H1 (cell line): ENCODE measurements around the gene HK1. TPM values are rescaled to one million over a fixed set of nuclear protein-coding genes. Genes with fewer than 3 reads are reported as not detected.

Experiments
- CTCF ChIA-PET: fragments of 300-600 bp; sonication (Branson Sonifier 250); formaldehyde crosslinking; loops from one replicate; lab custom pipeline; 2021; ENCODE audit not compliant: partially characterized antibody; lab: Charles Lee
- POLR2A ChIA-PET: fragments of 300-600 bp; sonication (Branson Sonifier 250); formaldehyde crosslinking; loops from one replicate; lab custom pipeline; 2021; ENCODE audit warnings: inconsistent platforms; ENCODE audit not compliant: partially characterized antibody; lab: Charles Lee
- DNase-seq, 2 experiments: peaks; one replicate each; pipeline versions ENCODE4 v3.0.0 to v3.0.0-alpha.2; 2010 to 2022; ENCODE audit warnings: low spot score in 2 of 2, low read depth in 1 of 2, mixed read lengths in 1 of 2
- FAIRE-seq: peaks from 2 replicates; lab custom pipeline; 2011; peaks lifted over from hg19 to GRCh38; lab: Jason Lieb, UNC
- H2AFZ ChIP-seq: 2 replicates; pipeline ENCODE4 v1.8.1; 2012; ENCODE audit warnings: low read length, inconsistent platforms
- H2AK5ac ChIP-seq: 2 replicates; pipeline ENCODE4 v1.6.1; 2013; ENCODE audit warnings: low read depth, low read length
- H2BK120ac ChIP-seq: replicated peaks from 2 replicates; pipeline ENCODE3; 2013; ENCODE audit warnings: low read depth, low read length, inconsistent platforms
- H2BK12ac ChIP-seq: 2 replicates; pipeline ENCODE4 v1.6.1; 2013; ENCODE audit warnings: low read depth, low read length
- H2BK15ac ChIP-seq: 2 replicates; pipeline ENCODE4 v1.6.1; 2013; ENCODE audit warnings: low read length
- H2BK20ac ChIP-seq: 2 replicates; pipeline ENCODE4 v1.6.1; 2013; ENCODE audit warnings: low read length
- H2BK5ac ChIP-seq: 2 replicates; pipeline ENCODE4 v1.6.1; 2013; ENCODE audit warnings: low read depth, low read length
- H3K14ac ChIP-seq: 2 replicates; pipeline ENCODE4 v1.6.1; 2013; ENCODE audit warnings: inconsistent platforms; ENCODE audit not compliant: insufficient read length
- H3K18ac ChIP-seq: 2 replicates; pipeline ENCODE4 v1.6.1; 2013; ENCODE audit warnings: low read length; ENCODE audit errors: extremely low read depth
- H3K23ac ChIP-seq: 2 replicates; pipeline ENCODE4 v1.6.1; 2013; ENCODE audit warnings: inconsistent platforms; ENCODE audit not compliant: insufficient read length
- H3K23me2 ChIP-seq: 2 replicates; pipeline ENCODE4 v1.6.1; 2013; ENCODE audit warnings: low read depth, low read length
- H3K27ac ChIP-seq: 2 replicates; pipeline ENCODE4 v1.6.1; 2011; ENCODE audit warnings: low read depth, low read length, inconsistent platforms
- H3K27me3 ChIP-seq, 4 experiments: replicated peaks in 1 of 4; 1 replicate in 1 of 4; 2 replicates in 3 of 4; pipeline versions ENCODE4 v1.6.1 to v1.8.1; 2011 to 2013; ENCODE audit warnings: low read length in 3 of 4, mild to moderate bottlenecking in 3 of 4, inconsistent platforms in 2 of 4, mixed read lengths in 2 of 4, moderate library complexity in 1 of 4; ENCODE audit not compliant: control insufficient read depth in 3 of 4, insufficient read depth in 3 of 4; ENCODE audit errors: extremely low read depth in 1 of 4
- H3K36me3 ChIP-seq, 4 experiments: 2 replicates each; pipeline versions ENCODE4 v1.6.1 to v1.8.1; 2011 to 2013; ENCODE audit warnings: mild to moderate bottlenecking in 4 of 4, low read length in 3 of 4, moderate library complexity in 2 of 4, control low read depth in 1 of 4, inconsistent platforms in 1 of 4; ENCODE audit not compliant: insufficient read depth in 4 of 4, control insufficient read depth in 2 of 4
- H3K4ac ChIP-seq: replicated peaks from 2 replicates; pipeline ENCODE3; 2013; ENCODE audit warnings: low read length, low read depth, mixed read lengths, inconsistent platforms; ENCODE audit not compliant: insufficient read length
- H3K4me1 ChIP-seq, 4 experiments: replicated peaks in 1 of 4; 1 replicate in 1 of 4; 2 replicates in 3 of 4; pipeline versions ENCODE4 v1.6.1 to v1.8.1; 2011 to 2013; ENCODE audit warnings: low read length in 3 of 4, inconsistent platforms in 2 of 4, mixed read lengths in 1 of 4; ENCODE audit not compliant: insufficient read depth in 4 of 4, control insufficient read depth in 3 of 4
- H3K4me2 ChIP-seq, 2 experiments: 2 replicates each; pipeline versions ENCODE4 v1.6.1 to v1.8.1; 2011 to 2013; ENCODE audit warnings: low read depth in 2 of 2, low read length in 2 of 2, control low read depth in 1 of 2, inconsistent platforms in 1 of 2, mild to moderate bottlenecking in 1 of 2; ENCODE audit not compliant: insufficient read depth in 1 of 2
- H3K4me3 ChIP-seq, 4 experiments: fragments of 200-600, 300-600 bp in 1 of 4; sonication (generic), shearing (Covaris generic), sonication (Bioruptor Twin) in 1 of 4; 2 replicates each; pipeline versions ENCODE4 v1.5.1 to v1.8.1; 2011 to 2016; ENCODE audit warnings: low read length in 4 of 4, low read depth in 3 of 4, control low read depth in 2 of 4, inconsistent platforms in 2 of 4, mild to moderate bottlenecking in 2 of 4, mixed read lengths in 1 of 4, moderate library complexity in 1 of 4; ENCODE audit not compliant: insufficient read depth in 2 of 4; ENCODE audit errors: extremely low read depth in 1 of 4
- H3K56ac ChIP-seq: replicated peaks from 2 replicates; pipeline ENCODE3; 2013; ENCODE audit warnings: low read depth, mild to moderate bottlenecking, mixed read lengths, low read length, inconsistent platforms; ENCODE audit not compliant: insufficient read length
- H3K79me1 ChIP-seq: 2 replicates; pipeline ENCODE4 v1.6.1; 2013; ENCODE audit warnings: low read depth, low read length, control low read depth
- H3K79me2 ChIP-seq, 2 experiments: 2 replicates each; pipeline versions ENCODE4 v1.6.1 to v1.8.1; 2012 to 2013; ENCODE audit warnings: low read length in 2 of 2, mild to moderate bottlenecking in 2 of 2, inconsistent platforms in 1 of 2; ENCODE audit not compliant: insufficient read depth in 2 of 2, control insufficient read depth in 1 of 2
- H3K9ac ChIP-seq, 4 experiments: replicated peaks in 1 of 4; 1 replicate in 1 of 4; 2 replicates in 3 of 4; pipeline versions ENCODE4 v1.6.1 to v1.8.1; 2011 to 2013; ENCODE audit warnings: low read depth in 3 of 4, low read length in 3 of 4, control low read depth in 2 of 4, mild to moderate bottlenecking in 2 of 4, moderate library complexity in 2 of 4, inconsistent platforms in 1 of 4; ENCODE audit errors: extremely low read depth in 1 of 4
- H3K9me3 ChIP-seq, 2 experiments: 2 replicates each; pipeline versions ENCODE4 v1.6.1 to v1.8.1; 2012 to 2013; ENCODE audit warnings: mild to moderate bottlenecking in 2 of 2, moderate library complexity in 2 of 2, control low read depth in 1 of 2, inconsistent platforms in 1 of 2, low read depth in 1 of 2, low read length in 1 of 2, mixed read lengths in 1 of 2; ENCODE audit not compliant: insufficient read depth in 2 of 2
- H4K20me1 ChIP-seq, 2 experiments: replicated peaks in 1 of 2; 2 replicates each; pipeline versions ENCODE3 to v1.8.1; 2011 to 2013; ENCODE audit warnings: inconsistent platforms in 2 of 2, low read length in 2 of 2, mild to moderate bottlenecking in 1 of 2; ENCODE audit not compliant: insufficient read depth in 2 of 2, control insufficient read depth in 1 of 2
- H4K5ac ChIP-seq: 2 replicates; pipeline ENCODE4 v1.6.1; 2013; ENCODE audit warnings: low read length, low read depth, mixed read lengths, inconsistent platforms; ENCODE audit not compliant: insufficient read length
- H4K8ac ChIP-seq: 2 replicates; pipeline ENCODE4 v1.8.0; 2013; ENCODE audit warnings: mild to moderate bottlenecking, moderate library complexity, low read length, inconsistent platforms; ENCODE audit not compliant: insufficient read depth; ENCODE audit errors: extremely low read depth
- H4K91ac ChIP-seq: replicated peaks from 2 replicates; pipeline ENCODE3; 2013; ENCODE audit warnings: low read length, mixed read lengths, inconsistent platforms; ENCODE audit not compliant: insufficient read length
- BCL11A ChIP-seq, 2 experiments: IDR thresholded peaks; one replicate each; pipeline ENCODE4 v1.6.1; 2011; ENCODE audit warnings: low read depth in 2 of 2, low read length in 2 of 2, mild to moderate bottlenecking in 2 of 2
- BRCA1 ChIP-seq: IDR thresholded peaks from 2 replicates; pipeline ENCODE4 v1.6.1; 2012; ENCODE audit warnings: low read depth, low read length, improper control_type of control experiment
- EGR1 ChIP-seq: IDR thresholded peaks from 2 replicates; pipeline ENCODE4 v1.6.1; 2011; ENCODE audit warnings: low read depth, low read length, borderline replicate concordance
- EZH2 ChIP-seq: fragments of 200-600 bp; sonication (generic); IDR thresholded peaks from 2 replicates; pipeline ENCODE4 v1.7.1; 2012; ENCODE audit warnings: low read depth, mild to moderate bottlenecking, moderate library complexity, low read length, inconsistent platforms; ENCODE audit not compliant: severe bottlenecking
- GTF2F1 ChIP-seq: IDR thresholded peaks from 2 replicates; pipeline ENCODE4 v1.6.1; 2012; ENCODE audit warnings: low read depth, low read length, improper control_type of control experiment, borderline replicate concordance
- HDAC6 ChIP-seq: IDR thresholded peaks from one replicate; pipeline ENCODE4 v1.7.1; 2012; ENCODE audit warnings: low read depth, mild to moderate bottlenecking, inconsistent platforms, low read length, moderate library complexity
- MAX ChIP-seq: IDR thresholded peaks from 2 replicates; pipeline ENCODE4 v1.6.1; 2012; ENCODE audit warnings: inconsistent platforms
- PHF8 ChIP-seq: fragments of 200-600 bp; sonication (generic); conservative IDR thresholded peaks from 2 replicates; pipeline ENCODE4 v1.7.1; 2012; ENCODE audit warnings: low read depth, mild to moderate bottlenecking, inconsistent platforms, low read length, moderate library complexity
- POLR2A ChIP-seq, 2 experiments: IDR thresholded peaks; 1 replicate in 1 of 2; 2 replicates in 1 of 2; pipeline ENCODE4 v1.6.1; 2011; ENCODE audit warnings: low read depth in 2 of 2, low read length in 2 of 2, mild to moderate bottlenecking in 2 of 2; ENCODE audit errors: control extremely low read depth in 1 of 2
- RBBP5 ChIP-seq: IDR thresholded peaks from 2 replicates; pipeline ENCODE4 v1.7.1; 2012; ENCODE audit warnings: low read depth, mild to moderate bottlenecking, inconsistent platforms, low read length, moderate library complexity, borderline replicate concordance
- SRF ChIP-seq: IDR thresholded peaks from 2 replicates; pipeline ENCODE4 v1.6.1; 2011; ENCODE audit warnings: mild to moderate bottlenecking, low read depth, low read length, moderate library complexity
- SUZ12 ChIP-seq: fragments of 200-600 bp; sonication (generic); IDR thresholded peaks from 2 replicates; pipeline ENCODE4 v1.6.1; 2012; ENCODE audit warnings: mild to moderate bottlenecking, inconsistent platforms, low read length, moderate library complexity, mixed read lengths
- WGBS, 2 experiments: shearing (Covaris generic) in 1 of 2; methylation state at CpG; one replicate each; pipeline versions ENCODE4 v1.1.6 to v1.1.7; 2013 to 2015; ENCODE audit warnings: low lambda C conversion rate in 2 of 2, mixed read lengths in 2 of 2, inconsistent platforms in 1 of 2, low coverage in 1 of 2, missing lambda C conversion rate in 1 of 2; ENCODE audit not compliant: insufficient replicate concordance in 2 of 2, insufficient coverage in 1 of 2, insufficient read length in 1 of 2; ENCODE audit errors: extremely low coverage in 1 of 2, missing lambda C conversion rate in 1 of 2; 5-methylcytosine and 5-hydroxymethylcytosine counted together
- polyA plus RNA-seq, 7 experiments: library from polyadenylated mRNA; depleted of rRNA in 3 of 7; stranded (reverse) in 5 of 7; unstranded in 2 of 7; fragments of >200 nt in 5 of 7; fragments of 200-250 nt in 2 of 7; gene quantifications; 1 replicate in 5 of 7; 2 replicates in 1 of 7; 4 replicates in 1 of 7; pipeline versions ENCODE4 v1.2.1 to v1.2.3, GENCODE V29; 2011 to 2013; ENCODE audit warnings: missing spikeins in 2 of 7, mixed read lengths in 2 of 7
- total RNA-seq: library from RNA; stranded (reverse); fragmentation: NEBNext Ultra II Directional; extraction: Animal tissue kit (Norgen Biotek cat#: 25700); gene quantifications from 2 replicates; pipeline ENCODE4 v1.2.1, GENCODE V29; 2021

Gene HK1
- total and polyA plus RNA-seq, 2 of the 8 experiments (the other 6 are each of a cell fraction or from before 2014, with no cell fraction given), result 55.8 to 247 TPM

GRCh38 chr10:69320521-69320920 lies 42.2 kb downstream of the HK1 start:
- Histone ChIP-seq H3K4me3 (peak overlapping the region in 2 of 4 experiments; percentile 14 to 78; a peak in 3 of 8 replicates), H2BK15ac (no peak overlapping the region; the same call in 1 of the 2 replicates), H3K18ac (peak overlapping the region; percentile 48; the same call in 1 of the 2 replicates), H3K79me2 (peaks cover 45 to 65% of the 10 kb centered on the region in 2 experiments), H2AK5ac (0 out of 2 replicates have a peak overlapping the region, but pooled peaks have one; percentile 4), H3K9ac (no peak overlapping the region), H2BK20ac (no peak overlapping the region), H2BK120ac (no peak overlapping the region), H3K36me3 (no peaks in the 10 kb centered on the region), H3K23ac (no peak overlapping the region), H3K14ac (no peak overlapping the region), H3K27ac (no peak overlapping the region), H4K5ac (no peak overlapping the region), H3K4me2 (peak overlapping the region; percentile 82 to 97), H3K56ac (no peak overlapping the region), H3K4me1 (peaks cover 16 to 40% (median 26%) of the 10 kb centered on the region in 4 experiments), H3K9me3 (no peaks in the 10 kb centered on the region), H2BK5ac (peak overlapping the region; percentile 77; the same call in 1 of the 2 replicates), H4K91ac (peak overlapping the region; percentile 68), H4K20me1 (peaks cover 4 to 14% of the 10 kb centered on the region in 2 experiments), H2BK12ac (0 out of 2 replicates have a peak overlapping the region, but pooled peaks have one; percentile 19), H3K27me3 (no peaks in the 10 kb centered on the region), H2AFZ (no peak overlapping the region), H3K23me2 (peaks cover 9% of the 10 kb centered on the region), H3K4ac (no peak overlapping the region), H4K8ac (no peak overlapping the region), H3K79me1 (peaks cover 14% of the 10 kb centered on the region; the same call in 1 of the 2 replicates)
- CTCF ChIA-PET, result interaction anchor here (0.6 to 4.4 kb wide), 6 partner anchors 12 to 87 kb away, joined by 3 to 23 read pairs (median 4); no protein-coding TSS in a partner anchor
- DNase-seq (no peak), FAIRE-seq (no peak)
- 85% methylated on average over 3 of the region's 3 CpGs; no CpG with 5 or more reads in 1 of the 2 experiments for WGBS, 2 experiments
- POLR2A ChIA-PET, result interaction anchor here (0.7 kb wide), 1 partner anchor 17 kb away, joined by 3 read pairs; no protein-coding TSS in a partner anchor
- TF ChIP-seq MAX (no peak), POLR2A (IDR thresholded peaks at IDR 0.05; ENCODE audit: control extremely low read depth in 1 of 2, low read depth in 2 of 2, low read length in 2 of 2) (no peak), SRF (no peak), SUZ12 (no peak), EGR1 (no peak), GTF2F1 (no peak), BCL11A (IDR thresholded peaks at IDR 0.05; ENCODE audit: low read depth in 2 of 2, low read length in 2 of 2) (no peak), RBBP5 (no peak), BRCA1 (no peak), EZH2 (no peak), HDAC6 (no peak), PHF8 (no peak)
